Measurements from ENCODE around the gene SRPK2. TPM values are rescaled to one million over a fixed set of nuclear protein-coding genes. Genes with fewer than 3 reads are reported as not detected.

Gene SRPK2
- total RNA-seq, 4 donors from 2014 or later: 33.0 to 47.4 (median 42.8) TPM

DNA sequence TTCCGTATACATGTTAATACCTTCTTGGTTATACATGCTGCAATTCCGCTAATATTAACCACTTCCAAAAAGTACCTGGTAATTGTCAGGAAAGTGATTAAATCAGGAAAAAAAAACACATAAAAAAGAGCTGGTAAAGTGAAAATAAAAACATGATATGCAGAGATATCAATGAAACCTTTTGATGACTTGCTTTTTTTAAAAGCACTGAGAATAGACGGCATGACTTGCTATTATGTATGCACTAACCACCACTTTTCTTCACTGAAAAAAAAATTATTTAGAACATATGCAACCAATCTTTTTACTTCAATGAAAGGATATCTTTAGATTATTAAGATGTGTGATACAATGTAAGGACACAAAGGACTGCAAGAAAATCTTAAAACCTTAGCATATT, 211.7 kb downstream of the SRPK2 start:
- TF ChIP-seq EP300 (IDR thresholded peaks at IDR 0.05) (no peak), POLR2A (IDR thresholded peaks at IDR 0.05; ENCODE audit: low read depth) (no peak), POLR2AphosphoS5 (IDR thresholded peaks at IDR 0.05) (no peak)
- TF ChIP-seq, protein P1, sequence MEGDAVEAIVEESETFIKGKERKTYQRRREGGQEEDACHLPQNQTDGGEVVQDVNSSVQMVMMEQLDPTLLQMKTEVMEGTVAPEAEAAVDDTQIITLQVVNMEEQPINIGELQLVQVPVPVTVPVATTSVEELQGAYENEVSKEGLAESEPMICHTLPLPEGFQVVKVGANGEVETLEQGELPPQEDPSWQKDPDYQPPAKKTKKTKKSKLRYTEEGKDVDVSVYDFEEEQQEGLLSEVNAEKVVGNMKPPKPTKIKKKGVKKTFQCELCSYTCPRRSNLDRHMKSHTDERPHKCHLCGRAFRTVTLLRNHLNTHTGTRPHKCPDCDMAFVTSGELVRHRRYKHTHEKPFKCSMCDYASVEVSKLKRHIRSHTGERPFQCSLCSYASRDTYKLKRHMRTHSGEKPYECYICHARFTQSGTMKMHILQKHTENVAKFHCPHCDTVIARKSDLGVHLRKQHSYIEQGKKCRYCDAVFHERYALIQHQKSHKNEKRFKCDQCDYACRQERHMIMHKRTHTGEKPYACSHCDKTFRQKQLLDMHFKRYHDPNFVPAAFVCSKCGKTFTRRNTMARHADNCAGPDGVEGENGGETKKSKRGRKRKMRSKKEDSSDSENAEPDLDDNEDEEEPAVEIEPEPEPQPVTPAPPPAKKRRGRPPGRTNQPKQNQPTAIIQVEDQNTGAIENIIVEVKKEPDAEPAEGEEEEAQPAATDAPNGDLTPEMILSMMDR (IDR thresholded peaks at IDR 0.05): no peak
- DNase-seq (ENCODE audit: extremely low spot score): no peak
- Histone ChIP-seq H3K36me3 (no peaks in the 10 kb centered on the region), H3K4me3 (no peak overlapping the region), H3K27me3 (no peaks in the 10 kb centered on the region), H3K27ac (replicated peaks in 1 of 4) (no peak overlapping the region), H3K4me1 (peaks cover 0 to 10% (median 6%) of the 10 kb centered on the region in 4 donors), H3K9me3 (peaks cover 0 to 5% (median 0%) of the 10 kb centered on the region in 4 donors)
- WGBS: 93% methylated on average over 3 of the region's 3 CpGs
- intact Hi-C loops (cut with DNase I): no loop called here

DNA sequence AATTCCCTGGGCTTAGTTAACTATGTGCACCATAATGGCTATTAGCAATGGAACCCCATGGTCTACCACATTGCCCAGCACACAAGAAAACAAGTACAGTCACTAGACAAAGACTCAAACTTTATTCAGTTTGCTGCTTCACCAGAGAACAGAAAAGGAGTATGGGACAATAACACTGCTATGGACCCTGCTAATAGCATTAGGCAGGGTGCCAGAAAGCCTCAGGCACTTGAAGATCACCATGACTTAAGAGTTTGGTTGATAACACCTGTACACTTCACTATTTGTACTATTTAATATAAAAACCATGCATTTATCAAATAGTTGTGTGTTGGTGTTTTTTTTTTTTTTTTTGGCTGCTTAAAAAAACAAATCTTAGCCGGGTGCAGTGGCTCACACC, 215.1 kb downstream of the SRPK2 start:
- DNase-seq (ENCODE audit: extremely low spot score): no peak
- Histone ChIP-seq H3K4me1 (peaks cover 0 to 10% (median 6%) of the 10 kb centered on the region in 4 donors), H3K36me3 (peaks cover 0 to 8% (median 2%) of the 10 kb centered on the region in 4 donors), H3K4me3 (no peak overlapping the region), H3K27ac (replicated peaks in 1 of 4) (no peak overlapping the region), H3K27me3 (no peaks in the 10 kb centered on the region), H3K9me3 (no peaks in the 10 kb centered on the region)
- WGBS: 87% methylated on average over 1 of the region's 1 CpG
- no peak for TF ChIP-seq EP300 (IDR thresholded peaks at IDR 0.05)
- no peak for TF ChIP-seq POLR2AphosphoS5 (IDR thresholded peaks at IDR 0.05)
- no peak for TF ChIP-seq POLR2A (IDR thresholded peaks at IDR 0.05; ENCODE audit: low read depth)
- TF ChIP-seq, protein P1 (IDR thresholded peaks at IDR 0.05): no peak
- intact Hi-C loops (cut with DNase I): no loop called here

GRCh38 chr7:105164751-105165150, 224.0 kb downstream of the SRPK2 start:
- no peak overlapping the region for H3K4me3 ChIP-seq
- H3K36me3 ChIP-seq: peaks cover 19 to 53% (median 37%) of the 10 kb centered on the region in 4 donors
- no peaks in the 10 kb centered on the region for H3K27me3 ChIP-seq
- WGBS: 67% methylated on average over 1 of the region's 1 CpG
- TF ChIP-seq POLR2A (IDR thresholded peaks at IDR 0.05; ENCODE audit: low read depth) (no peak), POLR2AphosphoS5 (IDR thresholded peaks at IDR 0.05) (no peak), EP300 (IDR thresholded peaks at IDR 0.05) (no peak)
- TF ChIP-seq, protein P1 (IDR thresholded peaks at IDR 0.05): no peak
- no peak overlapping the region for H3K27ac ChIP-seq (replicated peaks in 1 of 4)
- H3K4me1 ChIP-seq: no peaks in the 10 kb centered on the region
- intact Hi-C loops (cut with DNase I): no loop called here
- DNase-seq (ENCODE audit: extremely low spot score): no peak
- no peaks in the 10 kb centered on the region for H3K9me3 ChIP-seq

- Histone ChIP-seq H3K4me1 (no peaks in the 10 kb centered on the region), H3K27ac (replicated peaks in 1 of 4) (no peak overlapping the region), H3K9me3 (no peaks in the 10 kb centered on the region), H3K36me3 (peaks cover 16 to 55% (median 33%) of the 10 kb centered on the region in 4 donors), H3K27me3 (no peaks in the 10 kb centered on the region), H3K4me3 (no peak overlapping the region)
- no peak for TF ChIP-seq POLR2AphosphoS5 (IDR thresholded peaks at IDR 0.05)
- TF ChIP-seq, protein P1 (IDR thresholded peaks at IDR 0.05): no peak
- no peak for TF ChIP-seq POLR2A (IDR thresholded peaks at IDR 0.05; ENCODE audit: low read depth)
- TF ChIP-seq EP300 (IDR thresholded peaks at IDR 0.05): no peak
- no peak for DNase-seq (ENCODE audit: extremely low spot score)
- intact Hi-C loops (cut with DNase I): no loop called here
- WGBS: 94% methylated on average over 8 of the region's 8 CpGs
These were observed 225.0 kb downstream of the SRPK2 start for GRCh38 chr7:105163718-105164117.

- intact Hi-C loops (cut with DNase I): no loop called here
- WGBS: 100% methylated on average over 1 of the region's 1 CpG
These were observed 227.4 kb downstream of the SRPK2 start for GRCh38 chr7:105161366-105161765.

More at GRCh38 chr7:105161366-105161765, 227.4 kb downstream of the SRPK2 start:
- Histone ChIP-seq H3K4me3 (no peak overlapping the region), H3K36me3 (peaks cover 4 to 44% (median 24%) of the 10 kb centered on the region in 4 donors), H3K9me3 (no peaks in the 10 kb centered on the region), H3K27ac (replicated peaks in 1 of 4) (no peak overlapping the region), H3K4me1 (peaks cover 0 to 4% (median 0%) of the 10 kb centered on the region in 4 donors), H3K27me3 (no peaks in the 10 kb centered on the region)
- TF ChIP-seq POLR2AphosphoS5 (IDR thresholded peaks at IDR 0.05): no peak
- TF ChIP-seq EP300 (IDR thresholded peaks at IDR 0.05): no peak
- TF ChIP-seq, protein P1 (IDR thresholded peaks at IDR 0.05): no peak
- TF ChIP-seq POLR2A (IDR thresholded peaks at IDR 0.05; ENCODE audit: low read depth): no peak
- no peak for DNase-seq (ENCODE audit: extremely low spot score)
